Heart left ventricle (tissue), 16 donors: Measurements from ENCODE around the gene MED29. TPM values are rescaled to one million over a fixed set of nuclear protein-coding genes. Genes with fewer than 3 reads are reported as not detected.

Experiments
- ATAC-seq, 4 donors: fragments of 200-7000 bp; cut with Tn5 transposase; one replicate each; pipeline ENCODE4 v1.9.1; 2020 to 2022; ENCODE audit warnings: moderate library complexity in 4 of 4, mild to moderate bottlenecking in 3 of 4, moderate number of reproducible peaks in 1 of 4
- DNase-seq, 5 donors: peaks; one replicate each; pipeline ENCODE4 v3.0.0-alpha.2; 2020
- H3K27ac ChIP-seq, 12 donors: fragments of 200-600 bp; sonication (generic) in 4 of 12; one replicate each; pipeline versions ENCODE4 v1.5.0 to v1.8.0; 2016 to 2022; ENCODE audit warnings: mild to moderate bottlenecking in 2 of 12
- H3K27me3 ChIP-seq, 9 donors: fragments of 200-600 bp; sonication (generic) in 2 of 9; one replicate each; pipeline versions ENCODE4 v1.5.1 to v1.8.0; 2016 to 2022; ENCODE audit warnings: mild to moderate bottlenecking in 3 of 9
- H3K36me3 ChIP-seq, 9 donors: fragments of 200-600 bp; sonication (generic) in 2 of 9; one replicate each; pipeline versions ENCODE4 v1.5.0 to v1.8.0; 2018 to 2022; ENCODE audit warnings: mild to moderate bottlenecking in 2 of 9
- H3K4me1 ChIP-seq, 12 donors: fragments of 200-600 bp; sonication (generic) in 4 of 12; one replicate each; pipeline versions ENCODE4 v1.5.0 to v1.8.0; 2016 to 2022; ENCODE audit warnings: mild to moderate bottlenecking in 3 of 12
- H3K4me3 ChIP-seq, 12 donors: fragments of 200-600 bp; sonication (generic) in 4 of 12; one replicate each; pipeline versions ENCODE4 v1.5.0 to v1.8.0; 2017 to 2022; ENCODE audit warnings: mild to moderate bottlenecking in 9 of 12, moderate library complexity in 4 of 12
- H3K9me3 ChIP-seq, 12 donors: fragments of 200-600 bp; sonication (generic) in 4 of 12; one replicate each; pipeline versions ENCODE4 v1.5.0 to v1.8.0; 2016 to 2022; ENCODE audit warnings: mild to moderate bottlenecking in 1 of 12
- CTCF ChIP-seq, 12 donors: fragments of 200-600 bp; sonication (generic) in 4 of 12; IDR thresholded peaks; one replicate each; pipeline versions ENCODE4 v1.5.0 to v1.8.0; 2018 to 2022; ENCODE audit warnings: antibody characterized with exemption in 12 of 12, mild to moderate bottlenecking in 5 of 12
- POLR2A ChIP-seq, 2 donors: fragments of 450-650 bp; IDR thresholded peaks; one replicate each; pipeline ENCODE4 v1.6.1; 2017; ENCODE audit warnings: antibody characterized with exemption in 2 of 2, mild to moderate bottlenecking in 2 of 2, moderate library complexity in 2 of 2
- WGBS, 4 donors: extraction: QIAGEN DNeasy Blood & Tissue Kit in 2 of 4; methylation state at CpG; one replicate each; pipeline versions ENCODE4 v1.1.5 to v1.1.7; 2013 to 2018; 5-methylcytosine and 5-hydroxymethylcytosine counted together
- intact Hi-C, 10 donors: fragments of 100-400 bp; cut with DNase I; formaldehyde crosslinking; loops; one replicate each; pipeline versions ENCODE4 v1.11.1 to v1.14.2; 2022
- polyA plus RNA-seq, 2 donors: library from polyadenylated mRNA; stranded (reverse); fragments of 200-250 nt; gene quantifications; one replicate each; pipeline ENCODE4 v1.2.3, GENCODE V29; 2013
- total RNA-seq, 9 donors: library from RNA; depleted of rRNA in 2 of 9; stranded (reverse); fragments of >200 nt in 2 of 9; fragmentation: NEBNext Ultra II Directional in 3 of 9; extraction: Animal tissue kit (Norgen Biotek cat#: 25700) in 3 of 9; gene quantifications; one replicate each; pipeline versions ENCODE4 v1.1.0 to v1.2.4, GENCODE V29; 2016 to 2023
- donor health status: ischemic (EF 13 %, LVEDD 7.1; RV severe dilation, severe dysfunction).
- donor health status: healthy with polysubstance abuse.
- donor health status: DM: no; HTN: yes; CAD: no.
- donor health status: DM: no; HTN: no; CAD: no.
- donor health status: ischemic (EF 25% LVEDD 6.9; RV normal size, moderate dysfunction).
- donor health status: ischemic (EF 25% LVEDD 5.7; RV mildly dilated, moderate dysfunction).
- donor health status: healthy.
- donor health status: DM: yes; HTN: yes; CAD: no.
- donor health status: ischemic (EF 35%, LVEDD 5.7; RV mildly dilated, moderate dysfunction).
- donor health status: nonischemic (EF 11% LVEDD 7.7; RV severe dilation, severe dysfunction).
- donor health status: DM: yes; HTN: yes; CAD: no.
- donor health status: PGD.
- donor health status: ischemic (EF 29% LVEDD 5.4; RV normal size, mild dysfunction).
- donor health status: nonischemic (EF 23%, LVEDD 6.1; RV moderate dilation, normal function).

MED29 gene
- total and polyA plus RNA-seq, 11 donors: 26.3 to 53.0 (median 34.1) TPM

GRCh38 chr19:39413272-39413910 lies 22.2 kb downstream of the MED29 start:
- Histone ChIP-seq H3K27me3 (peaks cover 0 to 5% (median 0%) of the 10 kb centered on the region in 9 donors), H3K4me1 (peaks cover 7 to 63% (median 35%) of the 10 kb centered on the region in 12 donors), H3K9me3 (no peaks in the 10 kb centered on the region), H3K36me3 (peaks cover 0 to 33% (median 27%) of the 10 kb centered on the region in 9 donors), H3K27ac (peak overlapping the region; percentile 74 to 100 (median 99)), H3K4me3 (peak overlapping the region; percentile 61 to 100 (median 85))
- ATAC-seq: peak in 2 of 4 donors; percentile 5
- WGBS, 4 donors: 1 to 8% (median 2%) methylated on average over 14 to 54 of the region's 54 CpGs
- peak; percentile 84 to 91 (median 88) for DNase-seq
- intact Hi-C loops: loop anchor here in 7 of 10 donors (2.0 to 10.0 kb wide), 8 partner anchors 17 to 291 kb away; partner anchors contain the start of genes PAK4 (in 2 of the 7), EID2B (in 1 of the 7), RPS16 (in 1 of the 7) and SAMD4B (in 1 of the 7)
- TF ChIP-seq CTCF (IDR thresholded peaks at IDR 0.05) (no peak), POLR2A (IDR thresholded peaks at IDR 0.05) (no peak)

- H3K27ac ChIP-seq: peak overlapping the region; percentile 74 to 100 (median 99)
- intact Hi-C loops: loop anchor here in 7 of 10 donors (2.0 to 10.0 kb wide), 8 partner anchors 17 to 292 kb away; partner anchors contain the start of genes PAK4 (in 2 of the 7), RPS16 (in 2 of the 7), EID2B (in 1 of the 7) and SAMD4B (in 1 of the 7)
- TF ChIP-seq CTCF (IDR thresholded peaks at IDR 0.05): peak in 2 of 12 donors; percentile 9 to 15
- no peak for TF ChIP-seq POLR2A (IDR thresholded peaks at IDR 0.05)
- peak in 1 of 5 donors; percentile 40 for DNase-seq
- 34 to 39% (median 35%) methylated on average over 18 of the region's 18 CpGs for WGBS, 4 donors
- peak overlapping the region; percentile 61 to 100 (median 85) for H3K4me3 ChIP-seq
- no peak for ATAC-seq
- H3K4me1 ChIP-seq: peaks cover 7 to 59% (median 34%) of the 10 kb centered on the region in 12 donors
- H3K36me3 ChIP-seq: peaks cover 0 to 33% (median 29%) of the 10 kb centered on the region in 9 donors
- H3K27me3 ChIP-seq: peaks cover 0 to 5% (median 0%) of the 10 kb centered on the region in 9 donors
- H3K9me3 ChIP-seq: no peaks in the 10 kb centered on the region
Observed at GRCh38 chr19:39413911-39414608, 22.9 kb downstream of the MED29 start.

GRCh38 chr19:39415111-39416046 lies 24.2 kb downstream of the MED29 start:
- 58 to 65% (median 61%) methylated on average over 25 to 35 of the region's 35 CpGs for WGBS, 4 donors
- Histone ChIP-seq H3K27me3 (peaks cover 0 to 5% (median 0%) of the 10 kb centered on the region in 9 donors), H3K4me1 (peaks cover 6 to 55% (median 30%) of the 10 kb centered on the region in 12 donors), H3K9me3 (no peaks in the 10 kb centered on the region), H3K36me3 (peaks cover 0 to 46% (median 37%) of the 10 kb centered on the region in 9 donors), H3K4me3 (peak overlapping the region in 11 of 12 donors; percentile 16 to 100 (median 86)), H3K27ac (peak overlapping the region in 10 of 12 donors; percentile 94 to 100 (median 99))
- intact Hi-C loops: loop anchor here in 3 of 10 donors (2.0 to 10.0 kb wide), 3 partner anchors 19 to 291 kb away; partner anchors contain the start of genes PAK4 (in 2 of the 3), EID2B (in 1 of the 3) and RPS16 (in 1 of the 3)
- DNase-seq (peak in 2 of 5 donors; percentile 40 to 56), ATAC-seq (no peak)
- no peak for TF ChIP-seq CTCF (IDR thresholded peaks at IDR 0.05)
- TF ChIP-seq POLR2A (IDR thresholded peaks at IDR 0.05): no peak
